Loucy (cell line): ENCODE data around the gene CNRIP1.

ENCODE experiments used
- H2AFZ ChIP-seq: fragments of 200-600 bp; sonication (generic); 2 replicates; pipeline ENCODE4 v1.6.0; 2016; ENCODE audit warnings: antibody characterized with exemption, mild to moderate bottlenecking, low read length, moderate library complexity
- H3F3A ChIP-seq: fragments of 200-600 bp; 2 replicates; pipeline ENCODE4 v1.6.0; 2016; ENCODE audit warnings: antibody characterized with exemption, low read depth, mild to moderate bottlenecking
- H3K27me3 ChIP-seq: fragments of 200-600 bp; sonication (generic); 2 replicates; pipeline ENCODE4 v1.6.1; 2014; ENCODE audit warnings: low read length, mild to moderate bottlenecking; ENCODE audit not compliant: insufficient read depth, poor library complexity, severe bottlenecking
- H3K36me3 ChIP-seq: fragments of 200-600 bp; sonication (generic); 2 replicates; pipeline ENCODE4 v1.6.1; 2016; ENCODE audit warnings: low read length; ENCODE audit not compliant: insufficient read depth
- H3K4me1 ChIP-seq: fragments of 200-600 bp; sonication (generic); 2 replicates; pipeline ENCODE4 v1.5.1; 2014; ENCODE audit warnings: low read length, mild to moderate bottlenecking; ENCODE audit not compliant: insufficient read depth, poor library complexity, severe bottlenecking
- H3K4me2 ChIP-seq: fragments of 200-600 bp; sonication (generic); 2 replicates; pipeline ENCODE4 v1.6.0; 2014; ENCODE audit warnings: antibody characterized with exemption, low read length, low read depth, mild to moderate bottlenecking; ENCODE audit not compliant: poor library complexity, severe bottlenecking
- H3K4me3 ChIP-seq: fragments of 200-600 bp; sonication (generic); 2 replicates; pipeline ENCODE4 v1.5.1; 2014; ENCODE audit warnings: low read length, mild to moderate bottlenecking, mixed read lengths; ENCODE audit not compliant: poor library complexity, severe bottlenecking
- H3K79me2 ChIP-seq: fragments of 200-600 bp; sonication (generic); 2 replicates; pipeline ENCODE4 v1.6.1; 2014; ENCODE audit warnings: low read length; ENCODE audit not compliant: insufficient read depth
- H3K9ac ChIP-seq: fragments of 200-600 bp; sonication (generic); 2 replicates; pipeline ENCODE4 v1.6.0; 2014; ENCODE audit warnings: mild to moderate bottlenecking, low read depth, low read length, moderate library complexity; ENCODE audit not compliant: poor library complexity, severe bottlenecking
- H3K9me2 ChIP-seq: fragments of 200-600 bp; sonication (generic); replicated peaks from 2 replicates; pipeline ENCODE4 v1.6.1; 2016; ENCODE audit warnings: low read depth, low read length, mixed read lengths
- H3K9me3 ChIP-seq: fragments of 200-600 bp; sonication (generic); 2 replicates; pipeline ENCODE4 v1.6.1; 2014; ENCODE audit warnings: mild to moderate bottlenecking, antibody characterized with exemption, low read length, low read depth; ENCODE audit not compliant: insufficient read depth
- H4K20me1 ChIP-seq: fragments of 200-600 bp; sonication (generic); 2 replicates; pipeline ENCODE4 v1.6.0; 2014; ENCODE audit warnings: antibody characterized with exemption, low read length, mild to moderate bottlenecking; ENCODE audit not compliant: insufficient read depth, poor library complexity, severe bottlenecking
- EZH2phosphoT487 ChIP-seq: fragments of 200-600 bp; IDR thresholded peaks from 2 replicates; pipeline ENCODE4 v1.6.1; 2018; ENCODE audit warnings: antibody characterized with exemption, mild to moderate bottlenecking, moderate library complexity, borderline replicate concordance
- TF ChIP-seq, protein P1 (sequence below): fragments of 200-600 bp; sonication (generic); conservative IDR thresholded peaks from 2 replicates; pipeline ENCODE4 v1.5.1; 2014; ENCODE audit warnings: mild to moderate bottlenecking, antibody characterized with exemption, low read length

Gene CNRIP1

GRCh38 chr2:68263632-68264031, 56.1 kb downstream of the CNRIP1 start:
- H3K9me3 ChIP-seq = no peaks in the 10 kb centered on the region
- H3K4me1 ChIP-seq = no peaks in the 10 kb centered on the region
- no peaks in the 10 kb centered on the region for H3F3A ChIP-seq
- no peaks in the 10 kb centered on the region for H3K36me3 ChIP-seq
- no peaks in the 10 kb centered on the region for H3K79me2 ChIP-seq
- no peak overlapping the region for H3K4me2 ChIP-seq
- no peak overlapping the region for H2AFZ ChIP-seq
- no peaks in the 10 kb centered on the region for H3K9me2 ChIP-seq
- no peak overlapping the region for H3K4me3 ChIP-seq
- TF ChIP-seq, protein P1, sequence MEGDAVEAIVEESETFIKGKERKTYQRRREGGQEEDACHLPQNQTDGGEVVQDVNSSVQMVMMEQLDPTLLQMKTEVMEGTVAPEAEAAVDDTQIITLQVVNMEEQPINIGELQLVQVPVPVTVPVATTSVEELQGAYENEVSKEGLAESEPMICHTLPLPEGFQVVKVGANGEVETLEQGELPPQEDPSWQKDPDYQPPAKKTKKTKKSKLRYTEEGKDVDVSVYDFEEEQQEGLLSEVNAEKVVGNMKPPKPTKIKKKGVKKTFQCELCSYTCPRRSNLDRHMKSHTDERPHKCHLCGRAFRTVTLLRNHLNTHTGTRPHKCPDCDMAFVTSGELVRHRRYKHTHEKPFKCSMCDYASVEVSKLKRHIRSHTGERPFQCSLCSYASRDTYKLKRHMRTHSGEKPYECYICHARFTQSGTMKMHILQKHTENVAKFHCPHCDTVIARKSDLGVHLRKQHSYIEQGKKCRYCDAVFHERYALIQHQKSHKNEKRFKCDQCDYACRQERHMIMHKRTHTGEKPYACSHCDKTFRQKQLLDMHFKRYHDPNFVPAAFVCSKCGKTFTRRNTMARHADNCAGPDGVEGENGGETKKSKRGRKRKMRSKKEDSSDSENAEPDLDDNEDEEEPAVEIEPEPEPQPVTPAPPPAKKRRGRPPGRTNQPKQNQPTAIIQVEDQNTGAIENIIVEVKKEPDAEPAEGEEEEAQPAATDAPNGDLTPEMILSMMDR = no peak
- no peak for TF ChIP-seq EZH2phosphoT487
- no peak overlapping the region for H3K9ac ChIP-seq
- no peaks in the 10 kb centered on the region for H4K20me1 ChIP-seq
- H3K27me3 ChIP-seq = no peaks in the 10 kb centered on the region

DNA sequence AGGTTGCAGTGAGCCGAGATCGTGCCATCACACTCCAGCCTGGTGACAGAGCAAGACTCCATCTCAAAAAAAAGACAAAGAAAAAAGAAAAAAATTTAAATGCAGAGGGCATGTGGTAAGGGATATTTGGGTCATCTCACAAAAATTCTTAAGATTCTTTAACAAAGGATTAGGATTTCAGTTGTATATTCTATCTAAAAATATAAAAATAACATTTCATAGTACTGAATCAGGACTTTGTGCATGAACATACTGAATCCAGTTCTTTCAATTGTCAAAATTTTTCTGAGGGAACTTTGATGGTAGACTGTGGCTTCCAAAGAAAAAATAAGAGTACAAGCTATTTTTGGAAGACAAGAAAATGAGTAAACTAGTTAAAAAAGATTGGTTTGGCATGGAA, 60.9 kb downstream of the CNRIP1 start:
- Histone ChIP-seq H3F3A (no peaks in the 10 kb centered on the region), H2AFZ (no peak overlapping the region), H3K4me2 (no peak overlapping the region), H3K9me2 (no peaks in the 10 kb centered on the region), H3K9ac (no peak overlapping the region), H3K36me3 (no peaks in the 10 kb centered on the region), H3K79me2 (peaks cover 15% of the 10 kb centered on the region), H3K9me3 (no peaks in the 10 kb centered on the region), H3K27me3 (no peaks in the 10 kb centered on the region), H3K4me3 (no peak overlapping the region), H3K4me1 (peaks cover 24% of the 10 kb centered on the region), H4K20me1 (no peaks in the 10 kb centered on the region)
- TF ChIP-seq, protein P1 = no peak
- TF ChIP-seq EZH2phosphoT487 = no peak

DNA sequence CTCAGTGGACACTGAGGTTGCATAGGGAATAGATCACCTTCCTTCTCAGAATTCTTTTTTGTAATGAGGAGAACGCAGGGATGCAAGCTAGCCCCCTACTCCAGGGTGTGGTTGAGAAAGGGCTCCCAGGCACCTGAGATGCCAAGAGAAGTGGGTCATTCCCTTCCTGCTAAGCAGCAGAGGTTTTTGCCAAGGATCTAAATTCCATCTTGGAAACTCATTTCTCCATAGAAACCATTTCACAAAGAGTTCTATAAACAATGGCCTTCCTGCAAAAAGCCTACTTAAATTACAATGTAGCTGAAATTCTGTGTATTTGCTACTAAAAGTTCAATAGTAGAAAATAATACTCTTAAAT, 63.7 kb downstream of the CNRIP1 start:
- Histone ChIP-seq H4K20me1 (no peaks in the 10 kb centered on the region), H3K4me1 (peaks cover 28% of the 10 kb centered on the region), H3K4me2 (peak overlapping the region; percentile 86), H3K9ac (peak overlapping the region; percentile 95), H2AFZ (no peak overlapping the region), H3K4me3 (peak overlapping the region; percentile 51), H3K27me3 (no peaks in the 10 kb centered on the region), H3K9me3 (no peaks in the 10 kb centered on the region), H3K36me3 (no peaks in the 10 kb centered on the region), H3K79me2 (peaks cover 38% of the 10 kb centered on the region), H3K9me2 (no peaks in the 10 kb centered on the region), H3F3A (peaks cover 4% of the 10 kb centered on the region; the same call in 1 of the 2 replicates)
- no peak for TF ChIP-seq EZH2phosphoT487
- TF ChIP-seq, protein P1 = no peak
